KMS-11 (cell line): ENCODE results near the gene GRK4.

Experiments used
- H2AFZ ChIP-seq: fragments of 200-600 bp; sonication (generic); 2 replicates; pipeline ENCODE4 v1.6.1; 2016; ENCODE audit warnings: antibody characterized with exemption, mixed run types, low read depth
- H3K27ac ChIP-seq: fragments of 200-600 bp; sonication (generic); 2 replicates; pipeline ENCODE4 v1.6.1; 2016; ENCODE audit warnings: mild to moderate bottlenecking, mixed run types
- H3K27me3 ChIP-seq: fragments of 200-600 bp; sonication (generic); 2 replicates; pipeline ENCODE4 v1.6.1; 2017; ENCODE audit warnings: mild to moderate bottlenecking, low read depth, mixed run types, moderate library complexity; ENCODE audit not compliant: insufficient read depth
- H3K36me3 ChIP-seq: fragments of 200-600 bp; sonication (generic); 2 replicates; pipeline ENCODE4 v1.6.1; 2017; ENCODE audit warnings: mild to moderate bottlenecking, mixed run types; ENCODE audit not compliant: insufficient read depth
- H3K4me1 ChIP-seq: fragments of 200-600 bp; sonication (generic); 2 replicates; pipeline ENCODE4 v1.6.1; 2016; ENCODE audit warnings: mild to moderate bottlenecking, low read depth, mixed run types; ENCODE audit not compliant: poor library complexity, severe bottlenecking
- H3K4me2 ChIP-seq: fragments of 200-600 bp; sonication (generic); 2 replicates; pipeline ENCODE4 v1.7.0; 2016; ENCODE audit warnings: mild to moderate bottlenecking, mixed run types
- H3K4me3 ChIP-seq: fragments of 200-600 bp; sonication (generic); IDR thresholded peaks from 2 replicates; pipeline ENCODE4 v1.6.1; 2017; ENCODE audit warnings: low read depth, low read length, mixed read lengths; ENCODE audit not compliant: insufficient read depth
- H3K79me2 ChIP-seq: fragments of 200-600 bp; sonication (generic); 2 replicates; pipeline ENCODE4 v1.6.1; 2016; ENCODE audit warnings: low read depth, mixed run types; ENCODE audit not compliant: insufficient read depth
- H3K9ac ChIP-seq: fragments of 200-600 bp; sonication (generic); 2 replicates; pipeline ENCODE4 v1.6.1; 2016; ENCODE audit warnings: mild to moderate bottlenecking, mixed run types
- H4K20me1 ChIP-seq: fragments of 200-600 bp; sonication (generic); 2 replicates; pipeline ENCODE4 v1.6.1; 2016; ENCODE audit warnings: mild to moderate bottlenecking, mixed run types; ENCODE audit not compliant: insufficient read depth
- CTCF ChIP-seq: fragments of 200-600 bp; sonication (generic); conservative IDR thresholded peaks from 2 replicates; pipeline ENCODE4 v1.6.1; 2017; ENCODE audit warnings: low read depth, mild to moderate bottlenecking, antibody characterized with exemption, low read length, moderate library complexity, mixed read lengths

The GRK4 gene

DNA sequence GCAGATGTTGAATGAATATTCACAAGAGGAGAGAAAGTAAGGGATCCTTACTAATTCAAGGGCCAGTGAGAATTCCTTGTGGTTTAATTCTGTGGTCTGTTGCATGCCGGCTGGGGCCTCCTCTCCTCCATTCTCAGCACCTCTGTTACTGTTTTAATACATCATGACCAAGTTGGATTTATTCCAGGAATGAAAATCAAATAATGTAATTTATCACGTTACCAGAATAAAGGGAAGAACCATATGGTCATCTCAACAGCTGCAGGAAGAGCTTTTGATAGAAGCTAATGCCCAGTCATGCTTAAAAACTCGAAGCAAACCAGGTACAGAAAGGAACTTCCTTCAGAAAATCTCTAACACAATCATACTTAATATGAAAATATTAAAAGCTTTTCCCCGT, 54.1 kb downstream of the GRK4 start:
- Histone ChIP-seq H3K27ac (no peak overlapping the region), H3K4me3 (no peak overlapping the region), H3K79me2 (no peaks in the 10 kb centered on the region), H3K9ac (no peak overlapping the region), H3K27me3 (no peaks in the 10 kb centered on the region), H2AFZ (no peak overlapping the region), H3K4me2 (no peak overlapping the region), H3K4me1 (no peaks in the 10 kb centered on the region), H4K20me1 (no peaks in the 10 kb centered on the region), H3K36me3 (no peaks in the 10 kb centered on the region)
- TF ChIP-seq CTCF: no peak

- Histone ChIP-seq H3K9ac (no peak overlapping the region), H3K4me3 (no peak overlapping the region), H2AFZ (no peak overlapping the region), H3K4me1 (no peaks in the 10 kb centered on the region), H3K4me2 (no peak overlapping the region), H3K36me3 (no peaks in the 10 kb centered on the region), H3K79me2 (no peaks in the 10 kb centered on the region), H4K20me1 (no peaks in the 10 kb centered on the region), H3K27ac (no peak overlapping the region), H3K27me3 (no peaks in the 10 kb centered on the region)
- no peak for TF ChIP-seq CTCF
Observed at GRCh38 chr4:3019145-3019846, 55.9 kb downstream of the GRK4 start.

GRCh38 chr4:3021127-3021526, 57.8 kb downstream of the GRK4 start:
- no peaks in the 10 kb centered on the region for H3K36me3 ChIP-seq
- H3K4me2 ChIP-seq: no peak overlapping the region
- no peak overlapping the region for H3K9ac ChIP-seq
- H2AFZ ChIP-seq: no peak overlapping the region
- no peak overlapping the region for H3K4me3 ChIP-seq
- no peak overlapping the region for H3K27ac ChIP-seq
- no peak for TF ChIP-seq CTCF
- H3K27me3 ChIP-seq: no peaks in the 10 kb centered on the region
- H3K4me1 ChIP-seq: no peaks in the 10 kb centered on the region
- H3K79me2 ChIP-seq: no peaks in the 10 kb centered on the region
- no peaks in the 10 kb centered on the region for H4K20me1 ChIP-seq

- no peak for TF ChIP-seq CTCF
- Histone ChIP-seq H3K4me1 (no peaks in the 10 kb centered on the region), H4K20me1 (no peaks in the 10 kb centered on the region), H3K36me3 (no peaks in the 10 kb centered on the region), H2AFZ (no peak overlapping the region), H3K9ac (no peak overlapping the region), H3K4me3 (no peak overlapping the region), H3K27me3 (no peaks in the 10 kb centered on the region), H3K4me2 (no peak overlapping the region), H3K27ac (no peak overlapping the region), H3K79me2 (no peaks in the 10 kb centered on the region)
Observed at GRCh38 chr4:3021627-3022026, 58.3 kb downstream of the GRK4 start.
